Caco-2 (cell line): ENCODE data around the gene HSPB3. TPM values are rescaled to one million over a fixed set of nuclear protein-coding genes. Genes with fewer than 3 reads are reported as not detected.

Source experiments
- Bru-seq: library from RNA; stranded (reverse); fragments of 400-500 nt; gene quantifications from one replicate; lab custom pipeline; 2021; lab: Mats Ljungman, UMichigan
- BruChase-seq, 2 experiments: library from RNA; stranded (reverse); fragments of 400-500 nt; gene quantifications; one replicate each; lab custom pipeline; 2021; lab: Mats Ljungman, UMichigan
- BruUV-seq: library from RNA; stranded (reverse); fragments of 400-500 nt; replicated peaks from 2 replicates; lab custom pipeline; 2021; lab: Mats Ljungman, UMichigan
- CTCF ChIA-PET: fragments of 300-600 bp; sonication (Branson Sonifier 250); formaldehyde crosslinking; loops from one replicate; lab custom pipeline; 2022; ENCODE audit warnings: antibody characterized with exemption; lab: Charles Lee
- POLR2A ChIA-PET: fragments of 300-600 bp; sonication (Branson Sonifier 250); formaldehyde crosslinking; loops from one replicate; lab custom pipeline; 2022; ENCODE audit warnings: antibody characterized with exemption; lab: Charles Lee
- DNase-seq, 2 experiments: peaks; one replicate each; pipeline versions ENCODE4 v3.0.0 to v3.0.0-alpha.2; 2020 to 2022
- H3K27me3 ChIP-seq: replicated peaks from 2 replicates; pipeline ENCODE4 v1.6.0; 2011; ENCODE audit warnings: low read length; ENCODE audit not compliant: control insufficient read depth, insufficient read depth
- H3K36me3 ChIP-seq: 2 replicates; pipeline ENCODE4 v1.5.1; 2011; ENCODE audit warnings: low read length; ENCODE audit not compliant: control insufficient read depth, insufficient read depth
- H3K4me1 ChIP-seq: fragments of 250-450 bp; sonication (Bioruptor Pico); 2 replicates; pipeline ENCODE4 v1.5.1; 2020; ENCODE audit warnings: mild to moderate bottlenecking
- H3K4me3 ChIP-seq: 2 replicates; pipeline ENCODE4 v1.5.1; 2011; ENCODE audit warnings: low read depth, mild to moderate bottlenecking, control low read depth, low read length
- H3K9me3 ChIP-seq: fragments of 250-450 bp; sonication (Bioruptor Pico); 2 replicates; pipeline ENCODE4 v1.5.1; 2020; ENCODE audit warnings: mild to moderate bottlenecking, moderate library complexity
- H3K27ac Mint-ChIP-seq: one replicate; pipeline ENCODE4 v1.8.0; 2022; ENCODE audit warnings: mixed read lengths; ENCODE audit not compliant: unreplicated experiment
- H3K27me3 Mint-ChIP-seq: one replicate; pipeline ENCODE4 v1.8.0; 2022; ENCODE audit warnings: mixed read lengths; ENCODE audit not compliant: insufficient read depth, unreplicated experiment
- H3K36me3 Mint-ChIP-seq: one replicate; pipeline ENCODE4 v1.8.0; 2022; ENCODE audit warnings: mild to moderate bottlenecking, mixed read lengths; ENCODE audit not compliant: insufficient read depth, unreplicated experiment
- H3K4me1 Mint-ChIP-seq: one replicate; pipeline ENCODE4 v1.8.0; 2022; ENCODE audit warnings: low read depth, mixed read lengths; ENCODE audit not compliant: unreplicated experiment
- H3K4me3 Mint-ChIP-seq: one replicate; pipeline ENCODE4 v1.8.0; 2022; ENCODE audit warnings: mild to moderate bottlenecking, moderate library complexity, mixed read lengths; ENCODE audit not compliant: unreplicated experiment
- H3K9me3 Mint-ChIP-seq: one replicate; pipeline ENCODE4 v1.8.0; 2022; ENCODE audit warnings: mixed read lengths; ENCODE audit not compliant: unreplicated experiment
- CTCF ChIP-seq, 2 experiments: fragments of 200-600 bp in 1 of 2; IDR thresholded peaks; 1 replicate in 1 of 2; 2 replicates in 1 of 2; pipeline versions ENCODE4 v1.5.1 to v1.8.0; 2011 to 2022; ENCODE audit warnings: antibody characterized with exemption in 1 of 2, control low read depth in 1 of 2, inconsistent platforms in 1 of 2, low read depth in 1 of 2, low read length in 1 of 2, mild to moderate bottlenecking in 1 of 2, moderate library complexity in 1 of 2; ENCODE audit not compliant: insufficient read depth in 1 of 2, severe bottlenecking in 1 of 2, unreplicated experiment in 1 of 2
- intact Hi-C: fragments of 100-400 bp; cut with micrococcal nuclease; formaldehyde crosslinking; loops from one replicate; pipeline ENCODE4 v1.10.0; 2022; ENCODE audit not compliant: unreplicated experiment
- long read RNA-seq: library from polyadenylated mRNA; stranded (forward); transcript quantifications from one replicate; pipeline ENCODE4 v2.0.0, GENCODE V29; 2022
- total RNA-seq: library from RNA; stranded (reverse); gene quantifications from 2 replicates; pipeline ENCODE4 v1.2.3, GENCODE V29; 2022

The HSPB3 gene
- total RNA-seq (0.54 TPM in 1 of 2 replicates, not detected in the other), Bru-seq, nascent RNA (percentile 18 among the genes with signal in this experiment), BruChase-seq, experiment 1, labeled RNA remaining after a 2-hour chase (not detected), BruChase-seq, experiment 2, labeled RNA remaining after a 6-hour chase (percentile 41 among the genes with signal in this experiment)
- long read RNA-seq = 0 reads

GRCh38 chr5:54455413-54456157 lies at the start of gene HSPB3:
Gene HSPB3 (plus strand): TSS chr5:54455699. CDS start chr5:54455790, 91 bp downstream.
- Mint-ChIP-seq H3K27me3 (no peaks in the 10 kb centered on the region), H3K4me1 (peaks cover 22% of the 10 kb centered on the region), H3K27ac (peak within 1 kb of the TSS; percentile 82), H3K9me3 (peaks cover 12% of the 10 kb centered on the region), H3K36me3 (peaks cover 28% of the 10 kb centered on the region), H3K4me3 (no peak within 1 kb of the TSS)
- H3K27me3 ChIP-seq = no peaks in the 10 kb centered on the region
- no peak for TF ChIP-seq CTCF (IDR thresholded peaks at IDR 0.05; ENCODE audit: insufficient read depth in 1 of 2, low read depth in 1 of 2, low read length in 1 of 2, severe bottlenecking in 1 of 2, unreplicated experiment in 1 of 2)
- no peaks in the 10 kb centered on the region for H3K36me3 ChIP-seq
- H3K9me3 ChIP-seq = peaks cover 16% of the 10 kb centered on the region
- peaks cover 39% of the 10 kb centered on the region for H3K4me1 ChIP-seq
- CTCF ChIA-PET = no interaction called here
- POLR2A ChIA-PET = no interaction called here
- intact Hi-C loops = no loop called here
- DNase-seq = no peak
- no TSS peak for BruUV-seq
- H3K4me3 ChIP-seq = no peak within 1 kb of the TSS

GRCh38 chr5:54411176-54411575 lies 44.3 kb upstream of the HSPB3 start:
- no peaks in the 10 kb centered on the region for H3K27me3 ChIP-seq
- intact Hi-C loops = no loop called here
- Mint-ChIP-seq H3K27me3 (no peaks in the 10 kb centered on the region), H3K9me3 (no peaks in the 10 kb centered on the region), H3K36me3 (no peaks in the 10 kb centered on the region), H3K27ac (no peak overlapping the region), H3K4me3 (no peak overlapping the region), H3K4me1 (peaks cover 25% of the 10 kb centered on the region)
- no peaks in the 10 kb centered on the region for H3K9me3 ChIP-seq
- POLR2A ChIA-PET = interaction anchor here (1.8 kb wide), 1 partner anchor 101 kb away, joined by 4 read pairs; the partner anchor contains the start of gene ARL15
- no peak for DNase-seq
- peaks cover 20% of the 10 kb centered on the region for H3K4me1 ChIP-seq
- no peak overlapping the region for H3K4me3 ChIP-seq
- no peaks in the 10 kb centered on the region for H3K36me3 ChIP-seq
- no TSS peak for BruUV-seq
- no peak for TF ChIP-seq CTCF (IDR thresholded peaks at IDR 0.05; ENCODE audit: insufficient read depth in 1 of 2, low read depth in 1 of 2, low read length in 1 of 2, severe bottlenecking in 1 of 2, unreplicated experiment in 1 of 2)
- CTCF ChIA-PET = interaction anchor here (0.6 kb wide), 1 partner anchor 167 kb away, joined by 3 read pairs; no protein-coding TSS in a partner anchor

- Mint-ChIP-seq H3K27me3 (no peaks in the 10 kb centered on the region), H3K36me3 (no peaks in the 10 kb centered on the region), H3K27ac (no peak overlapping the region), H3K9me3 (no peaks in the 10 kb centered on the region), H3K4me3 (no peak overlapping the region), H3K4me1 (peaks cover 30% of the 10 kb centered on the region)
- DNase-seq = no peak
- no peaks in the 10 kb centered on the region for H3K9me3 ChIP-seq
- no peaks in the 10 kb centered on the region for H3K27me3 ChIP-seq
- no peak overlapping the region for H3K4me3 ChIP-seq
- POLR2A ChIA-PET = interaction anchor here (1.8 kb wide), 1 partner anchor 103 kb away, joined by 4 read pairs; the partner anchor contains the start of gene ARL15
- intact Hi-C loops = no loop called here
- TF ChIP-seq CTCF (IDR thresholded peaks at IDR 0.05; ENCODE audit: insufficient read depth in 1 of 2, low read depth in 1 of 2, low read length in 1 of 2, severe bottlenecking in 1 of 2, unreplicated experiment in 1 of 2) = no peak
- no TSS peak for BruUV-seq
- H3K4me1 ChIP-seq = peaks cover 24% of the 10 kb centered on the region
- no peaks in the 10 kb centered on the region for H3K36me3 ChIP-seq
- CTCF ChIA-PET = interaction anchor here (2.0 kb wide), 1 partner anchor 101 kb away, joined by 6 read pairs; no protein-coding TSS in a partner anchor
These were observed 42.6 kb upstream of the HSPB3 start for GRCh38 chr5:54412913-54413312.
